ENCODE results near the gene DLG2. TPM values are rescaled to one million over a fixed set of nuclear protein-coding genes. Genes with fewer than 3 reads are reported as not detected.
A peak's percentile ranks its signal among the peaks of the same experiment; 100 is the strongest.

Gene DLG2
- total RNA-seq, 2 experiments from 2014 or later = 6.9 to 8.2 TPM

DNA sequence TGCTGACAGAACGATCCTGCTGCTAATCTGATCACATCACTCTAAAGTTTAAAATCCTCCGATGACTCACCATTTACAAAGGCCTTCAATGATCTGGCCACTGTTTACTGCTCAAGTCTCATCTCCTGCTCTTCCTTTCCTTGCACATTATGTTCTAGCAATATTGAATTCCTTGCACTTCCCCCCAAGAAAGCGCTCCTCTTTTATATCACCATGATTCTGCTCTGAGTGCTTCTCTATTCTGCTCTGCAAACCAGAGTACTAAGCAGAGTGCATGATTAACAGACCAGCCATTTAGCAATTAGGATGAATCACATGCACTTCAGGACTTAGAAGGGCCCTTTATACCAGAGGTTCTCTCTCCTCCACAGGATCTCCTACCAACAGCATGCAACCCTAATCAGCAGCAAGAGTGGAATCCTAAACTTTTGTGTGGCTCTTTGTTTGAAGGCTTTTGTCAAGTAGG lies 1218.2 kb downstream of the DLG2 start:
- TF ChIP-seq, protein P1, sequence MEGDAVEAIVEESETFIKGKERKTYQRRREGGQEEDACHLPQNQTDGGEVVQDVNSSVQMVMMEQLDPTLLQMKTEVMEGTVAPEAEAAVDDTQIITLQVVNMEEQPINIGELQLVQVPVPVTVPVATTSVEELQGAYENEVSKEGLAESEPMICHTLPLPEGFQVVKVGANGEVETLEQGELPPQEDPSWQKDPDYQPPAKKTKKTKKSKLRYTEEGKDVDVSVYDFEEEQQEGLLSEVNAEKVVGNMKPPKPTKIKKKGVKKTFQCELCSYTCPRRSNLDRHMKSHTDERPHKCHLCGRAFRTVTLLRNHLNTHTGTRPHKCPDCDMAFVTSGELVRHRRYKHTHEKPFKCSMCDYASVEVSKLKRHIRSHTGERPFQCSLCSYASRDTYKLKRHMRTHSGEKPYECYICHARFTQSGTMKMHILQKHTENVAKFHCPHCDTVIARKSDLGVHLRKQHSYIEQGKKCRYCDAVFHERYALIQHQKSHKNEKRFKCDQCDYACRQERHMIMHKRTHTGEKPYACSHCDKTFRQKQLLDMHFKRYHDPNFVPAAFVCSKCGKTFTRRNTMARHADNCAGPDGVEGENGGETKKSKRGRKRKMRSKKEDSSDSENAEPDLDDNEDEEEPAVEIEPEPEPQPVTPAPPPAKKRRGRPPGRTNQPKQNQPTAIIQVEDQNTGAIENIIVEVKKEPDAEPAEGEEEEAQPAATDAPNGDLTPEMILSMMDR (conservative IDR thresholded peaks at IDR 0.05; ENCODE audit: low read length) = no peak
- no peak for TF ChIP-seq EZH2phosphoT487 (IDR thresholded peaks at IDR 0.05; ENCODE audit: borderline replicate concordance, low read depth, low read length)
- Histone ChIP-seq H3K27ac (ENCODE audit: low read depth, low read length, poor library complexity, severe bottlenecking) (no peak overlapping the region), H3K9me3 (ENCODE audit: low read length) (no peaks in the 10 kb centered on the region), H3K4me2 (ENCODE audit: low read length) (no peak overlapping the region), H2AFZ (ENCODE audit: low read length) (no peak overlapping the region), H3K36me3 (ENCODE audit: insufficient read depth, low read length) (no peaks in the 10 kb centered on the region), H3K9me2 (ENCODE audit: insufficient read depth, low read length) (no peaks in the 10 kb centered on the region), H3K79me2 (ENCODE audit: insufficient read depth, low read depth, low read length) (no peaks in the 10 kb centered on the region), H3K4me1 (ENCODE audit: insufficient read depth, low read length, poor library complexity, severe bottlenecking) (no peaks in the 10 kb centered on the region), H4K20me1 (ENCODE audit: insufficient read depth, low read length) (no peaks in the 10 kb centered on the region), H3K4me3 (ENCODE audit: low read depth, low read length, poor library complexity, severe bottlenecking) (no peak overlapping the region)
- DNase-seq (ENCODE audit: low spot score) = no peak
- CTCF ChIA-PET (ENCODE audit: unreplicated experiment) = no interaction called here
- no TSS peak for BruUV-seq (replicated peaks)
- intact Hi-C loops (cut with micrococcal nuclease; ENCODE audit: unreplicated experiment) = no loop called here
- POLR2A ChIA-PET = interaction anchor here (0.5 kb wide), 1 partner anchor 137 kb away, joined by 3 read pairs; no protein-coding TSS in a partner anchor

DNA sequence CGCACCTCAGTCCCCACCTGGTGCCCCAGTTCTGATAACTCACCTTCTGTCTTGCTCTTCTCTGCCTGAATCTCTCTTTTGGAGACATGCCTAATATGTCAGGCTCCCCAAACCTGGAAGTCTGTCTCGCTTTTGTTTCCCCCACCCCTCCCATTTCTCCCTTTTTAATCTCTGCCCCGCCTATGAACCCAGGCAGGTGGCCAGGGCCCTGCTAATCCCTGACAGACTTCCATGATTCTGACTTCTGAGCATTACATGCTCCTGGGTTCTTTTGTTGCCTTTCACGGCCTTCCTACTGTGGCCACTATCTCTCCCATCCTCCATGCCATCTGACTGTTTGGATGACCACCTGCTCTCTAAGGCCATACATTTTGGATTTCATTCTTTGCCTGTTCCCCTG lies 1220.1 kb downstream of the DLG2 start:
- H3K4me3 ChIP-seq (ENCODE audit: low read depth, low read length, poor library complexity, severe bottlenecking) = no peak overlapping the region

DNA sequence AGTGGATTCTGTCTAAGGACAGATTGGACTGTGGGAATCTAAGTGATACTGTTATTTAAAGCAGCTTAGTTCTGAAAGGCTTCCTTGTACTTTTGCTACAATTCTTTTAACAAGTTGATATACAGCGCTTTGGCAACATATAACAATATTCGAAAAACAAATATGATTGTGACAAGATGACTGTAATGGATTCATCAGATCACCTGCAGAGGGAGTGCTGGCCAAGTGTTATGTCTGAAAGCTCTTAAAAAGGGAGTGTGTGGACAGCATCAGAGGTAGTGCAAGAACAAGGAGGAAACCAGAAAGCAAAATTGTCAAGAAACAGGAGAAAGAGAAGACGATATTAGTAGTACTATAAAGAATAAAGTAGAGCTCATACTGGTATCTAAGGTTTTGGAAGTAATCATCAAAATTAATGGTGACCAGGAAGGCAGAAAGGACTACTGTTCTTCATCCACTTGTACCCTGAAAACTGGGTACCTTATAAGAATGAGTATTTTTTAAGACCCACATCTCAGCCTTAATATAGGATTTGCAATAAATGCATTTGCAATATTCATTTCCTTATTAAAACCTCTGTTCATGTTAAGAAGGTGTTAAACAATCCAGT lies 1229.0 kb downstream of the DLG2 start:
- peak; percentile 26 for DNase-seq (ENCODE audit: low spot score)
- Histone ChIP-seq H3K27ac (ENCODE audit: low read depth, low read length, poor library complexity, severe bottlenecking) (no peak overlapping the region), H3K9me2 (ENCODE audit: insufficient read depth, low read length) (no peaks in the 10 kb centered on the region), H3K4me3 (ENCODE audit: low read depth, low read length, poor library complexity, severe bottlenecking) (no peak overlapping the region), H2AFZ (ENCODE audit: low read length) (no peak overlapping the region), H3K9me3 (ENCODE audit: low read length) (no peaks in the 10 kb centered on the region), H4K20me1 (ENCODE audit: insufficient read depth, low read length) (no peaks in the 10 kb centered on the region), H3K4me1 (ENCODE audit: insufficient read depth, low read length, poor library complexity, severe bottlenecking) (no peaks in the 10 kb centered on the region), H3K79me2 (ENCODE audit: insufficient read depth, low read depth, low read length) (no peaks in the 10 kb centered on the region), H3K4me2 (ENCODE audit: low read length) (no peak overlapping the region), H3K36me3 (ENCODE audit: insufficient read depth, low read length) (no peaks in the 10 kb centered on the region)
- CTCF ChIA-PET (ENCODE audit: unreplicated experiment) = no interaction called here
- POLR2A ChIA-PET = no interaction called here
- TF ChIP-seq EZH2phosphoT487 (IDR thresholded peaks at IDR 0.05; ENCODE audit: borderline replicate concordance, low read depth, low read length) = no peak
- TF ChIP-seq, protein P1 (conservative IDR thresholded peaks at IDR 0.05; ENCODE audit: low read length) = peak; percentile 72
- intact Hi-C loops (cut with micrococcal nuclease; ENCODE audit: unreplicated experiment) = loop anchor here (5.0 kb wide), 1 partner anchor 164 kb away; no protein-coding TSS in a partner anchor
- no TSS peak for BruUV-seq (replicated peaks)

More for the DNA sequence above, 1220.1 kb downstream of the DLG2 start:
- no peaks in the 10 kb centered on the region for H3K4me1 ChIP-seq (ENCODE audit: insufficient read depth, low read length, poor library complexity, severe bottlenecking)
- H3K36me3 ChIP-seq (ENCODE audit: insufficient read depth, low read length) = no peaks in the 10 kb centered on the region
- H3K27ac ChIP-seq (ENCODE audit: low read depth, low read length, poor library complexity, severe bottlenecking) = no peak overlapping the region
- no peak overlapping the region for H3K4me2 ChIP-seq (ENCODE audit: low read length)
- no peak overlapping the region for H2AFZ ChIP-seq (ENCODE audit: low read length)
- ChIA-PET POLR2A (no interaction called here), CTCF (ENCODE audit: unreplicated experiment) (no interaction called here)
- H3K9me2 ChIP-seq (ENCODE audit: insufficient read depth, low read length) = no peaks in the 10 kb centered on the region
- TF ChIP-seq EZH2phosphoT487 (IDR thresholded peaks at IDR 0.05; ENCODE audit: borderline replicate concordance, low read depth, low read length) = no peak
- TF ChIP-seq, protein P1 (conservative IDR thresholded peaks at IDR 0.05; ENCODE audit: low read length) = no peak
- no TSS peak for BruUV-seq (replicated peaks)
- no peaks in the 10 kb centered on the region for H3K79me2 ChIP-seq (ENCODE audit: insufficient read depth, low read depth, low read length)
- H3K9me3 ChIP-seq (ENCODE audit: low read length) = no peaks in the 10 kb centered on the region
- intact Hi-C loops (cut with micrococcal nuclease; ENCODE audit: unreplicated experiment) = no loop called here
- no peaks in the 10 kb centered on the region for H4K20me1 ChIP-seq (ENCODE audit: insufficient read depth, low read length)
- DNase-seq (ENCODE audit: low spot score) = no peak
